Neuron (in vitro differentiated cells): Measurements from ENCODE around the gene RFPL3.
"Not testable (repeated sequence)": the region's sequence is repeated elsewhere in the genome, so short reads cannot be mapped to it uniquely, and the experiment has no call there.

Experiments
- H2AFZ ChIP-seq: one replicate; pipeline ENCODE4 v1.6.1; 2013; ENCODE audit warnings: low read depth, mild to moderate bottlenecking, inconsistent platforms, low read length, moderate library complexity
- H3K27me3 ChIP-seq: one replicate; pipeline ENCODE4 v1.6.1; 2013; ENCODE audit warnings: low read length; ENCODE audit not compliant: insufficient read depth
- H3K36me3 ChIP-seq: one replicate; pipeline ENCODE4 v1.6.1; 2013; ENCODE audit warnings: low read length; ENCODE audit not compliant: insufficient read depth
- H3K4me1 ChIP-seq: one replicate; pipeline ENCODE4 v1.6.1; 2013; ENCODE audit warnings: low read length; ENCODE audit not compliant: insufficient read depth
- H3K4me3 ChIP-seq: 2 replicates; pipeline ENCODE4 v1.5.1; 2013; ENCODE audit warnings: mild to moderate bottlenecking, low read length, moderate library complexity
- H3K9me3 ChIP-seq: one replicate; pipeline ENCODE4 v1.6.1; 2013; ENCODE audit warnings: low read length

The RFPL3 gene

DNA sequence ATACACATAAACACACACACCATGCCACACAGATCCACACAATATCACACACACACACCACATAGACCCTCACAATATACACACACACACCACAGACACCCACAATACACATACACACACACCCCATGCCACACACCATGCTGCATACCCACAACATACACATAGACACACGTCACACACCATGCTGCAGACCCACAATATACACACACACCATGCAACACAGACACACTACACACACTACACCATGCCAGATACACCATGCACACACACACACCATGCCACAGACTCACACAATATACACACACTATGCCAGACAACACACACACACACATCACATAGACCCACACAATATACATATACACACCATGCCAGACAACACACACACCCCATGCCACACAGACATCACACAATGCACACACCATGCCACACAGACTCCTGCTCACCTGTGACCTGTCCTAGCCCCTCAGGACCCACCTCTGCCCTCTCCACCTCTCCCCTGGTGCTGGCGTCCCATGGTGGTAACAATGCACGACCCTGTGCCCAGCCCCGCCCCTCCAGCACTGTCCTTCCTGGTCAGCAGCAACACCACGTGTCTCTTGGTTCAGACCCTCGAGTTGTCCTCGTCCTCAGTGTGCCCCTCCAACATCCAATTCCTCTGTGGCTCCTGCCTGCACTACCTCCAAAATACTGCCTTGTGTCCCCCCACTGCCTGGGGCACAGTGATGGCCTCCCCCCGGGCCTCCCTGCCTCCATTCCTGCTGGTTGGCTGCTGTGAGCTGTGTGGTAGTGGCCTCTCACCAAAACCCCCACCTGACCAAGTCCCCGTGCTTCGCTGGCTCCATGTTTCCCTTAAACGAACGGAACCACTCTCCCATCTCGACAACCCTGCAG, 23.7 kb upstream of the RFPL3 start:
- Histone ChIP-seq H3K4me3 (no peak overlapping the region), H2AFZ (no peak overlapping the region), H3K27me3 (no peaks in the 10 kb centered on the region), H3K36me3 (no peaks in the 10 kb centered on the region), H3K9me3 (no peaks in the 10 kb centered on the region), H3K4me1 (peaks cover 23% of the 10 kb centered on the region)

DNA sequence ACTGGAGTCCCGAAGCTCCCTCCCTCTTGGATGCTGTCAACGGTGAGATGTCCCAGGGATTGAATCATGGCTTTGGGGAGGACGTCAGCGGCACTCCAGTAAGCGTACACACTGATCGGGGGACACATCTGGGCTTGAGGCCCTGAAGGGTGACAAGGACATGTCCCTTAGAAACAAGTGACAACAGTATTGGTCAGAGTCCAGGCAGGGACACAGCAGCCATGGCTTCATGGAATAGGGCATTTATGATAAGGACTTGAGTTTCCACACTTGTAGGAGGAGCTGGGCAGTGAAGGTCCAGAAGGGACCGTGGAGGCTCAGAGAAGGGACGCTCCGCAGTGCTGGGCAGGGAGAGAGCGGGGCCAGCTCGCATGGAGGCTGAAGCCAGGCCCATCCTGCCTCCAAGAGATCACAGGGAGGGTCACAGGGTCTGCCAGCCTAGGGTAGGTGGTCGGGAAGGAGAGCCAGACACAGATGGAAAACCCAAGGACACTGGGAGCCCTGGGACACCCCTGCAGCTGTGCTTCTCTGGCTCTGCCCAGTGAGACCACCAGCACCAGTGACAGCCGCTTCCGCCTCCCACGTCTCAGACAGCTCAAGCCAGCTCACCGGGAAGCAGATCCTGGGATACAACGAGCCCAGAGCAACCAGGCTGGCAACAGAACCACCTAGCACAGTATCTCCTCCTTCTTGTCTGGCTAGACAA, 22.9 kb upstream of the RFPL3 start:
- no peaks in the 10 kb centered on the region for H3K9me3 ChIP-seq
- no peaks in the 10 kb centered on the region for H3K36me3 ChIP-seq
- H3K4me3 ChIP-seq: no peak overlapping the region
- H3K4me1 ChIP-seq: peaks cover 23% of the 10 kb centered on the region
- no peak overlapping the region for H2AFZ ChIP-seq
- no peaks in the 10 kb centered on the region for H3K27me3 ChIP-seq

DNA sequence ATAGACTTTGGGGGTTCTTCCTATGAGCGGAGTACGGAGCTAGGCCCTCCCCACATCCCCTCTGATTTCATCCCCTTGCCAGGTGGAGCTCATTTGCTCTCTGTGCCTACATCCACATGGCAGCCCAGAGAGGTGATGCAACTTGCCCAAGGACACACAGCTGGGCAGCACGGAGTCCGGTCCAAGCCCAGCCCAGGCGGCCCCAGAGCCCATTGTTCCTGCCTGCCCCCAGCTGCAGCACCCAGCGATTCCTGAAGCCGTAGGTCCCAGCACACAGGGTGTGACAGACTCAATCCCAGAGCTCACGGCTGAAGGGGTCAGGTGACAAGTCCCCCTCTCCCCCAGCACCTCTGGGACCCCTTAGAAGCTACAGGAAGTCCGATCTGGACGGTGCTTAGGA, 22.2 kb upstream of the RFPL3 start:
- Histone ChIP-seq H2AFZ (no peak overlapping the region), H3K27me3 (no peaks in the 10 kb centered on the region), H3K9me3 (no peaks in the 10 kb centered on the region), H3K4me3 (no peak overlapping the region), H3K4me1 (peaks cover 26% of the 10 kb centered on the region), H3K36me3 (no peaks in the 10 kb centered on the region)

DNA sequence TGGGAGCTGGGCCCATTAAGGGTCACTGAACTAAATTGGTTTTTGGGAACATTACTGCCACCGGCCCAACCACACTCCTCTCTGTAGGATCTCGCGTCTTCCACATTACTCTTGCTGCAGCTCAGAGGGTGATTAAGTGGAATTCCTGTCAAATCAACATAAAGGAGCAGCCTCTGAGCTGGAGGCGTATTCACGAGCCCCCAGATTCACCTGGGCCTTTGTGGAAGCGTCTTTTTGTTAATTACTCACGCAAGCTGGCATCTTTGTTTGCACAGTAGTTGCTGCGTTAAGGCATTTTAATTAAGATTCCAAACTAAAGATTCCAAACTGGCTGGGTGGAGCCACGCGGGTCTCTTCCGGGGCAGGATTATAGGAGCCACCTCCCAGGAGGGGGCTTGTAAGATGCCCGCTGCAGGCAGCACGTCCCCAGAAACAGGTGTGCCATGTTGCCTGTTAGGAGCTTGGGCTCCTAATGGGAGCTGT, 21.5 kb upstream of the RFPL3 start:
- peaks cover 33% of the 10 kb centered on the region for H3K4me1 ChIP-seq
- H2AFZ ChIP-seq: no peak overlapping the region
- H3K27me3 ChIP-seq: no peaks in the 10 kb centered on the region
- no peaks in the 10 kb centered on the region for H3K36me3 ChIP-seq
- H3K9me3 ChIP-seq: no peaks in the 10 kb centered on the region
- no peak overlapping the region for H3K4me3 ChIP-seq

DNA sequence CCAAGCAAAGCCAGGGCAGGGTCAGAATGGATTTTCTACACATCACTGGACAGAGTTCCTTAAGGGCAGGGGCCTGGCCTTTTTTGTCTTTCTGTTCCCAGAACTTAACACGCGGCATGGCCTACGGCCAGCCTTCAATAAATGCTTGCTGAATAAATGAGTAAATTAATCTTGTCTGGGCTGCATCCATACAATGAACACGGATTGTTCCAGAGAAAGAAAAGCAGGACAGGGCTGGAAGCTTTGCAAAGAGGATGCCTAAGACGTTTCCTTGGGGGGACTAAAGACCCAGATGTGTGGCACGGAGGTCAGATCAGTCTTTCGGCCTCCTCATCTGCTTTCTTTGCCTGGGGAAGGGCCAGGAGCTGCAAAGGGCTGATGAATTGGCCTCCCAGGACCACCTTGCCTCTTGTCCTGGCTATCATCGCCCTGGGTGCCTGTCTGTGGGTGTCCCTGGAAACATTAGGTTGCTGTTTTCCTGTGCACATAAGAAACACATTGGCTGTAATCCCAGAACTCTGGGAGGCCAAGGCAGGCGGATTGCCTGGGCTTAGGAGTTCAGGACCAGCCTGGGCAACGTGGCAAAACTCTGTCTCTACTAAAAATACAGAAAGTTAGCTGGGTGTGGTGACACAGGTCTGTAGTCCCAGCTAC, 20.8 kb upstream of the RFPL3 start:
- no peaks in the 10 kb centered on the region for H3K9me3 ChIP-seq
- H3K4me3 ChIP-seq: no peak overlapping the region
- no peaks in the 10 kb centered on the region for H3K27me3 ChIP-seq
- H2AFZ ChIP-seq: no peak overlapping the region
- H3K4me1 ChIP-seq: peaks cover 41% of the 10 kb centered on the region
- H3K36me3 ChIP-seq: no peaks in the 10 kb centered on the region

DNA sequence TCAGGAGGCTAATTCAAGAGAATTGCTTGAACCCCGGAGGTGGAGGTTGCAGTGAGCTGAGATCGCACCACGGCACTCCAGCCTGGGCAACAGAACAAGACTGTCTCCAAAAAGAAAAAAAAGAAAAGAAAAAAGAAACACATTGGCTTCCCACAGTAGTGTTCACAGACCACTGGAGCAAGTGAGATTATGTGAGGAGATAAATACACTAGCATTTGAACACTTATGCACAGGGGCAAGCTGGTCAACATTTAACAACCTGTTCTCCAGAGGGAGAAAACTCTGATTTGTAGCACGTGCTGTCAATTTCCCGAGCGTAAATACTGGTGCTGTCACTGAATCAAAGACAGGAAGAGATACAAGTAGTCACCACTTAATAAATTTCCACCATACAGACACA, 20.2 kb upstream of the RFPL3 start:
- not testable (repeated sequence) for H2AFZ ChIP-seq, H3K4me3 ChIP-seq, H3K27me3 ChIP-seq, H3K9me3 ChIP-seq, H3K36me3 ChIP-seq
- H3K4me1 ChIP-seq: peaks cover 44% of the 10 kb centered on the region

DNA sequence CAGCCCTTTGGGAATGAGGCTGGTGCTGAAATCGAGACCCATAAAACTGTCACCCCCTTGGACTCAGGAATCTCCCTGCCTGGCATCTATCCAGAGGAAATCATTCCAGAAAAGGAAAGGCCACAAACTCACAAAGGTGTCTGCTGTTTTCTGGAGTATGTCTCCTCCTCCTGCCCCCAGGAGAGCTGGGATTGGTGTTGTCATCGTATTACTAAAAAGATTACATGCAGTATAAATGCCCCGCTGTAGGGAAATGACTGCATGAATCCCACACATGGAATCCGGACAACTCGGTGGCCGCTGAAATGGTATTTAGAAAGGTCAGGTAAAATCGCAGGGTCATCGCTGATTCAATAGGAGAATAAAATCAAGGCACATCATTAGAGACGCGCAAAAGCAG, 18.9 kb upstream of the RFPL3 start:
- Histone ChIP-seq H3K27me3 (no peaks in the 10 kb centered on the region), H3K4me1 (peaks cover 53% of the 10 kb centered on the region), H3K9me3 (no peaks in the 10 kb centered on the region), H2AFZ (no peak overlapping the region), H3K36me3 (no peaks in the 10 kb centered on the region), H3K4me3 (no peak overlapping the region)

DNA sequence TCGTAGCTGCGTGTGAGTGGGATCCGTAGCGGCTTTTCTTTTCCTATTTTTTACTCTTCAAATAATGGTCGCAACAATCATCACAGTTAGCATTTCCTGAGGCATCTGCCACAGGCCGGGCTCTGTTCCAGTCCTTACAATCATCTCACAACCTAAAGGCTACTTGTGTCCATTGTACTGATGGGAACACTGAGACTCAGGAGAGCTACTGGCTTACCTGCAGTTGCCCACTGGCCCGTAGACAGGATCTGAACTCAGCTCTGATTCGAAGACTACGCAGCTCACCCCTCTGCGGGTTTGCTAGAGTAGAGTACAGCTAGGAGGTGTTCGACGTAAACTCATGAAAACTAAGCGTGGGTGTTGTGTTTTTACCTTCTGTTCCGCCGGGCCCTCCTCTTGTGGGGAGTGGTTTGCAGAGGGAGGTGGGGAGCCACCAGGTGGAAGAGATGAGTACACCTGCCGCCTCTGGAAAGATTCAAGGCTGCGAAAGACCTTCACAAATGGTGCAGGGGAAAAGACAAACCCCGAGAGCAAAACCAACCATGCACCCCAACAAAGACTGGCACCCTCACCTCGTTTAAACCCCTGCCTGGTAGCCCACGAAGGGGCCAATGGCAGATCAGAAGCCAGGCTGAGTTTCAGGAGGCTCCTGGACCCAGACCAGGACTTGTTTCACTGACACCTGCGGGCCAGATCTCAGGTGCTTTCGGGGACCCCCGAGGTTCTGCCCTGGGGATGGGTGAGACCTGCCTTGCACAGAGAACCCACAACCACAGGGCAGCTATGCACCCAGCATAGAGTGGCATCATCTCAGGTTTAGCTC, 18.3 kb upstream of the RFPL3 start:
- H3K36me3 ChIP-seq: no peaks in the 10 kb centered on the region
- no peak overlapping the region for H3K4me3 ChIP-seq
- H3K4me1 ChIP-seq: peaks cover 59% of the 10 kb centered on the region
- no peaks in the 10 kb centered on the region for H3K9me3 ChIP-seq
- H2AFZ ChIP-seq: no peak overlapping the region
- no peaks in the 10 kb centered on the region for H3K27me3 ChIP-seq

DNA sequence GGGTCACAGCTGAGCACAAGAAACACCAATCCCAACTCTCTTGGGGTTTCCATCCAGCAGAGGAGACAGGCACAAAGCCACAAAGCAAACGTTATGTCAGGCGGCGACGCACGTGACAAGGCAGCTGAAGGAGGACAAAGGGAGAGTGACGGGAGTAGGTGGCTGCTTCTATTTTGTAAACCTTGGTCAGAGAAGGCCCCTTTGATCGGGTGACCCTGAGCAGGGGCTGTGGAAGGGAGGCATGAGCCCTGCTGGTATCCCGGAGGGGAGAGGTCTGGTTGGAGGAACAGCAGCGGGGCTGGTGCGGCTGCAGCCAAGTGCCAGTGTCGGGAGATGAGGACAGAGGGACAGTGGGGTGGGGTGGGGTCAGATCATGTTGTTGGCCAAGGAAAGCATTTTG, 17.3 kb upstream of the RFPL3 start:
- Histone ChIP-seq H3K9me3 (no peaks in the 10 kb centered on the region), H2AFZ (no peak overlapping the region), H3K36me3 (no peaks in the 10 kb centered on the region), H3K27me3 (no peaks in the 10 kb centered on the region), H3K4me1 (peaks cover 60% of the 10 kb centered on the region), H3K4me3 (no peak overlapping the region)

DNA sequence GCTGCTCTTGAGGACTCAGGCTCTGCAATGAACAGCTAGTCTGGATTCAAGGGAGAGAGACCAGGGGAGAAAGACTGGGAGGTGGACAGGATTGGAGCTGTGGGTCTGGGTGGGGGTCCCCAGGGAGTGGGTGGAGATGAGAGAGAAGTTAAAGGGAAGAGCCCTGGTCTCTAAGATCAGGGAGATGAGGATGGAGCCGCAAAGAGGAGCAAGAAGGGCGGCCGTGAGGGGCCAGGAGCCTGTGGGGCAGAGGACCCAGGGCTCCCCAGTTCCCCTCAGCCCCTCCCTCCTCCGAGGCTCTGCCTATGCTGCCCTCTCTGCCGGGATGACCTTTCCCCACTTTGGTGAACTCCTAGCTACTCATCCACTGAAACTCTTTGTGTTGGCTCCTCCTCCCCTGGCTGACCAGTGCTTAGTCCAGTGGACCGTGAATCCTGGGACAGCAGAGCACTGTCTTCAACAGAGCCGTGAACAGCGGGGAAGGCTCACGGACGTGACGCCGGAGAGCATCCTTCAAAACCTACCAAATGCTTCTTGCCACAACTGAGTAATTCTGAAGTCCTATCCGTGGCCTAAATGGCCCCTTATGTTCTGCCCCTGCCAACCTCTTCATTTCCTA, 16.4 kb upstream of the RFPL3 start:
- no peak overlapping the region for H2AFZ ChIP-seq
- no peaks in the 10 kb centered on the region for H3K27me3 ChIP-seq
- H3K36me3 ChIP-seq: no peaks in the 10 kb centered on the region
- H3K4me3 ChIP-seq: no peak overlapping the region
- H3K9me3 ChIP-seq: no peaks in the 10 kb centered on the region
- peaks cover 54% of the 10 kb centered on the region for H3K4me1 ChIP-seq

DNA sequence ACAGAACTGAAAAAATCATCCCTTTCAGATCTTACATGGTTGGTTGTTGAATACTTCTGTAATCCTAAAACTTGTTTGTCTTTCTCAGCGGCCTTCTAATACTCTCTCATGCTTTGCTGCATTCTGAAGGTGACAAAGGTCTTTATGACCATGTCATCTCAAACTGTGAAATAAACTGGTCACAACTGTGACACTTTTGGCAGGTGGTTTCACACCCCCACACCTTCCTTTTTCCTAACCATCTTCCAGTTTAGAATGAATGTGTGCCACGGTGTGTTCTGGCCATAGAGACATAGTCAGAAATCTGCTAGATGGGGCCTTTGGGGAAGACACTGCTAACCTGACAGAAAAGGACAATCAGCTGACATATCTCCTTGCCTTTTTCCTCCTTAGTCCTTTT, 14.7 kb upstream of the RFPL3 start:
- no peaks in the 10 kb centered on the region for H3K9me3 ChIP-seq
- no peaks in the 10 kb centered on the region for H3K36me3 ChIP-seq
- no peak overlapping the region for H3K4me3 ChIP-seq
- no peak overlapping the region for H2AFZ ChIP-seq
- peaks cover 39% of the 10 kb centered on the region for H3K4me1 ChIP-seq
- no peaks in the 10 kb centered on the region for H3K27me3 ChIP-seq

DNA sequence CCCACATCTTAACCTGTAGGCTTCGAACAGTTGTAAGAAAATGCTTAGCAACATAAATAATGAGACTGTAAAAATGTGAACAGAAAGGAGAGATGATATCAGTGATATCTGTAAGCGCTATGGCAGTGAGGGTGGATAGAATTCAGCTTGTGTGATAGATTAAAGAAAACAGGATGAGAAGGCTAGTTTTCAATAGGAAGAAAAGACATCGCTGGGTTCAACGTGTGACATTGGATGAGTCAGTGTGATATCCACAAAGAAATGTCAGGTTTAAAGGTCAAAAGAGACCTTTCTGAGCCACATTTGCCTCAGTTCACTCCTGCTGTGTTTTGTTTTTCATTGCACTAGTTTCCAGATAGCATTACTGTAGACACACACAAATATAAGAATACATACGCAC, 13.7 kb upstream of the RFPL3 start:
- no peak overlapping the region for H2AFZ ChIP-seq
- no peak overlapping the region for H3K4me3 ChIP-seq
- no peaks in the 10 kb centered on the region for H3K27me3 ChIP-seq
- no peaks in the 10 kb centered on the region for H3K9me3 ChIP-seq
- H3K36me3 ChIP-seq: no peaks in the 10 kb centered on the region
- peaks cover 39% of the 10 kb centered on the region for H3K4me1 ChIP-seq
